GM19438 (cell line): ENCODE results near the gene ST8SIA1.
"Not testable (repeated sequence)": the region's sequence is repeated elsewhere in the genome, so short reads cannot be mapped to it uniquely, and the experiment has no call there.

ENCODE experiments used
- ATAC-seq: cut with Tn5 transposase; IDR thresholded peaks from one replicate; pipeline ENCODE4 v1.9.1; 2021; ENCODE audit warnings: low read depth; ENCODE audit not compliant: unreplicated experiment

ST8SIA1 gene

DNA sequence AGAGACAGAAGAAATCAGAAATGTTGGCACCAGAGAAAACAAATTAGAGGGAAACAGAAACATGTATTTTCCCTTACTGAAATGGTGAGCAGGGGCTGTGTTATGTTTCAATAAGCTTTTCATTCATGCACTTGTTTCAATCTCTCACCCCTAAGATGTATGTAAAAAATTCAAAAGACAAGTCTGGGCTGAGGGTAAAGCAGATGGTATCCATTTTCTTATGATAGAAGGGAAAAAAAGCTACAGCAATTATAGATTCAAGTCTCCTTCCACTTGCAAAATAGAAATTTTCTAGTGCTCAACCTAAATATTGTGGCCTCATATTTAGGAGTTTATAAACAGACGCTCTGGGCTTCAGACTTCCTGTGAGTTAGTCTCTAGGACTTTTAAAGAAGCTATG is 138.3 kb downstream of the ST8SIA1 start:
- ATAC-seq: no peak

DNA sequence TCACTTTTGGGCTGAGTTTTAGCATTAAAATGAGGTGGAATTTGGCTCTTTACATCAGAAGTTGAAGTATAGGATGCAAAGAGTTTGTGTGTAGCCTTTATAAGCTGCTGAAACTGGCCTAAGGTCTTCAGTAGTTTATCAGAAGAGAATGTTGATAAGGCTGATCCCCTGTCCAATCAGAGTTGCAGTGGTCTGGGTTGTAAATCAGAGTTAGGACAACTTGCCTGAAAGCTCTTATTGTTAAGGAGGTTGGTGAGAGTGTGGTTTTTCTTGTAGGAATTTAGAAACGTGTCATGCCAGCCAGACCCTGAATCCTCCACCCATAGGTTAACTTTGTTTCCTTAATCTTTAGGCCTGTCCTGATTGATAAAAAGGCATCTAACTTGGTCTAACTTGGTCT is 143.5 kb downstream of the ST8SIA1 start:
- ATAC-seq: no peak

DNA sequence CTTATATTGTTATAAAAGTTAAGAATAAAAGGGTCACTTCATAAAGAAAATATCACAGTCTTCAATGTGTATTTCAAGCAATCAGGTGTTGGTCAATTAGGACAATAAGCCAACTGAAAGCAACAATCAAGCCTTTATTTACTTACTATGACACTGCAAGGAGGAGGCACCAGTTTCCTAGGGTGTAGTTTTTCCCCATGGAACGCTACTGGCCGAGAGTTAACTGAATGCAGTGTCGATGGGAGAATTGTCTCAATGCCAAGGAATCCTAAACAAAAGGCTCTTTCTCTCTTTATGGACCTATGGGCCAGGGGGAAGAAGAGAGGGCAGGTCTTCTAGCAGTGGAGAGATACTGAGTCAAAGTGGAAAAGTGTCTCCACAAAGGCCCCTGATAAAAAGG is 146.1 kb downstream of the ST8SIA1 start:
- no peak for ATAC-seq

DNA sequence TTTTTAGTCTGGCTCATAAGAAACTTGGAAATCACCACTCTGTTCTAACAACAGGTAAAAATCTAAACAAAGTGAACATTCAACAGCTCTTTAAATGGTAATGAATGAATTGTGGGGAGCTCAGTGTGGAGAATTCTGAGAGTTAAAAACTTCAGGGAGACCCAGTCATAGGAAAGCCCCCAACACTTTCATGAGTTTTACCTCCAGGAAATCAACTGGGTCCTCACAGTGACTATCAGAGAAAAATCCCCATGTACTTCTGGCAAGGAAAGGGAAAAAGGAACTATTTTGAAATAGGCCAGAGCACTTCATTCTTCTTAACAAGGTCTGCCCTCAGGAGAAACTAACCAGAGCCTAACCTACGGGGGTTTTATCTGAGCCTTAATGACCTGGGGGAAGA is 153.8 kb downstream of the ST8SIA1 start:
- no peak for ATAC-seq

DNA sequence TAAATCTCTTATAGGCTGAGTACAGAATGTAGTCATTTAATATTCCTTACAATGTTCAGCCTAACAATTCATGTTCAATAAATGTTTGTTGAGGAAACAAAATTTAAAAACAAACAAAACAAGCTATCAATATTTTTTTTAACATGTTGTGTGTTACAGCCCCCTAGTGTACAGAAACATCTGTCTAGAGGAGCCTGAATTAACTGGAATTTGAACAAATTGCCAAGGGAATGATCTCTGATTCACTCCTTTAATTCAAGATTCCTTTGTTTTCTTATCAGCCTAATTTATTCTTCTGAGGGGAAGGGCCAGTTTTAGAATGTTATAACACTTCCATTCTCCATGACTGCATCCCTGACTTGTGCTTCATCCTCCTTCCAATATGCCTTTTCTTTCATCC is 161.3 kb downstream of the ST8SIA1 start:
- ATAC-seq: no peak

DNA sequence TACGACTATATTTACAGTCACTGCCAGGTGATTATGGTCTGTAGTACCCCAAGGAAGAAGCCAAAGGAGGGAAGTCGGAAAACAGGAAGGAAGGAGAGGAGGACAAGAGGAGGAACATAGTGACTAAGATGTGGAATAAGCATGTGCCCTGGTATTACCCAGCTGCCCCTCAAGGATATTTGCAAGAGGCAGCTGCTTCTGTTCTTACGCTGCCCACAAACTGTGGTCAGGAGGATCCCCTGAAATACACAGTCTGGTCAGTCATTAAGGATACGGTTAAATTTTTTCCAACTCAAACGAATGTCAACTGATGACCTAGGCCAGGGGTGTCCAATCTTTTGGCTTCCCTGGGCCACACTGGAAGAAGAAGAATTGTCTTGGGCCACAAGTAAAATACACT is 162.0 kb downstream of the ST8SIA1 start:
- ATAC-seq: no peak

DNA sequence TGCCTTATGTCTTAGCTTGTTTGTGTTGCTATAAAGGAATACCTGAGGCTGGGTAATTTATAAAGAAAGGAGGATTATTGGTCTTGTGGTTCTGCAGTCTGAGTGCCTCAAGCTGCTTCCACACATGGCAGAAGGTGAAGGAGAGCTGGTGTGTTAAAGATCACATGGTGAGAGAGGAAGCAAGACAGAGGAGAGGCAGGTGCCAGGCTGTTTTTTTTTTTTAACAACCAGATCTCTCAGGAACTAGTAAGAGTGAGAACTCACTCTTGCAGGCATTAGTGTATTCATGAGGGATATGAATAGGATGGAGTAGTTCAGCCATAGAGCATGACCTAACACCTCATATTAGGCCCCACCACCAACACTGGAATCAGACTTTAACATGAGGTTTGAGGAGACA is 165.1 kb downstream of the ST8SIA1 start:
- ATAC-seq: no peak

DNA sequence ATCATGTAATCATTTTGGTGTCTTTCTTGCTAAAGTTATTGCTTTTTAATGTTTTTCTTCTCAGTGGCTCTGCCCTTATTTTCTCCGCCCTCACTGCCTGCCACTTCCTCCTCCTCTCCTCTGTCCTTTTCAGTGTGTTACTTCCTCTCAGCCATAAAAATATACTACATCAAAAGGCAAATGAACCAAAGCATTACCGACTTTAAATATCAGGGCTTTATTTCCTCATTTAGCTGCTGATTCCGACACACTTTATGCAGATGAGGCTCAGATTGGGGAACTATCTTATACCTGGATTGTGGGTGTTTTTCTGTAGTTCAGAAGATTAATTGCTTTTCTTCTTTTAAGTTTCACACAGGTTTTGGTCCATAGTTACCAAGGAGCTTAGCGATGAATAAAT is 170.4 kb downstream of the ST8SIA1 start:
- ATAC-seq: no peak

DNA sequence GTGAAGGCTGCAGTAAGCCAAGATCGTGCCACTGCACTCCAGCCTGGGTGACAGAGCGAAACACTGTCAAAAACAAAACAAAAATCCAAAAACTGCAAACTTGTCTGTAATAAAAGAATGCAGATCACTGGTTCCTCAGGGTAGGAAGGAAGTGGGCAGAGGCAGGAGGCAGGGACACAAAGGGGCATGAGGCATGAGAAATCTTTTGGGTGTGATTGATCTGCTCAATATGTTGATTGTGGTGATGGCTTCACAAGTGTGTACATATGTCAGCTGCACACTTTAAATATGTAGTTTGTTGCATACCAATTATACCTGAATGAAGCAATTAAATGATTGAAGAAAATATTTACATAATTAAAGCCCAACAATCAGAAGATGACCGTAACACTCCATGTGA is 170.9 kb downstream of the ST8SIA1 start:
- ATAC-seq: no peak

DNA sequence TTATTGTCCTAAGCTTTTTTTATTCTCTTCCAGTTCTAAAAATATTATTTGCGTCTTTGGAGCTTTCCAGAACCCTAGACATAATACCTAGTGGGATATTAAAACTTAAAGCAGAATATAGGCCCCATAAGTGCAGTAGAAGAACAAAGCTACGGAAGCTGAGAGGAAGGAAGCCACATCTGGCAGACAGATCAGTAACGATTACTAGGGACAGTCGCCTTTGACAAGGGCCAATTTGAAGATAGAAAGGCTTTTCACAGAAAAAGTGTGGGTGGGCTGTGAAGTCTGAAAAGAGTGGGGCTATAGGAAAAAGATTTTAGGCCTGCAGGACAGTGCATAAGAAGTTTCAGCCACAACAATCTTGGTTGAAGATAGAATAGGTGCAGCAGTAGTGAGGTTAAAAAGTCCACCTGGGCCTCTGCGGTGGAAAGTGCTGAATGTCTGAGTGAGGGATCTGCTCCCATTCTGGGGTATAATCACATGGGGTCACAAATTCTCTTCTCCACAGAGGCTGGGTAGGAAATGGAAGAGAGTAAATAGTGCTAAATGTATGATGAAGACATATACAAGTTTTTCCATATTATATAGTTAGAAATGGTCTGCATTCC is 174.0 kb downstream of the ST8SIA1 start:
- ATAC-seq: no peak

DNA sequence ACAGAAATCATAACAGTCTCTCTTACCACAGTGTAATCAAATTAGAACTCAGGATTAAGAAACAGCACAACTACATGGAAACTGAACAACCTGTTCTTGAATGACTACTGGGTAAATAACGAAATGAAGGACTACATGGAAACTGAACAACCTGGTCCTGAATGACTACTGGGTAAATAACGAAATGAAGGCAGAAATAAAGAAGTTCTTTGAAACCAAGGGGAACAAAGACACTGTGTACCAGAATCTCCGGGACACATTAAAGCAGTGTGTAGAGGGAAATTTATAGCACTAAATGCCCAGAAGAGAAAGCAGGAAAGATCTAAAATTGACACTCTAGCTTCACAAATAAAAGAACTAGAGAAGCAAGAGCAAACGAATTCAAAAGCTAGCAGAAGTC is 185.2 kb downstream of the ST8SIA1 start:
- ATAC-seq: not testable (repeated sequence)

DNA sequence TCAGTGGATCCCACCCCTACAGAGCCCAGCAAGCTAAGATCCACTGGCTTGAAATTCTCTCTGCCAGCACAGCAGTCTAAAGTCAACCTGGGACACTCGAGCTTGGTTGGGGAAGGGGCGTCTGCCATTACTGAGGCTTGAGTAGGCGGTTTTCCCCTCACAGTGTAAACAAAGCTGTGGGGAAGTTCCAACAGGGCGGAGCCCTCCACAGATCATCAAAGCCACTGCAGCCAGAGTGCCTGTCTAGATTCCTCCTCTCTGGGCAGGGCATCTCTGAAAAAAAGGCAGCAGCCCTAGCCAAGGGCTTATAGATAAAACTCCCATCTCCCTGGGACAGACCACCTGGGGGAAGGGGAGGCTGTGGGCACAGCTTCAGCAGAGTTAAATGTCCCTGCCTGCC is 187.8 kb downstream of the ST8SIA1 start:
- ATAC-seq: not testable (repeated sequence)
